Measurements from ENCODE around the gene SPRED1. TPM values are rescaled to one million over a fixed set of nuclear protein-coding genes. Genes with fewer than 3 reads are reported as not detected.

SPRED1 gene
- total RNA-seq, 1 donor from 2014 or later: 9.4 TPM

- H3K9me3 ChIP-seq: no peaks in the 10 kb centered on the region
- peak in 1 of 2 donors; percentile 67 for DNase-seq (ENCODE audit: low spot score in 2 of 2)
- peak overlapping the region; percentile 99 to 100 for H3K27ac ChIP-seq
- H3K27me3 ChIP-seq: no peaks in the 10 kb centered on the region
- TF ChIP-seq CTCF (IDR thresholded peaks at IDR 0.05): no peak
- intact Hi-C loops (cut with DNase I): loop anchor here (5.0 kb wide), 3 partner anchors 68 to 158 kb away; no protein-coding TSS in a partner anchor
- H3K4me1 ChIP-seq: peaks cover 0 to 14% of the 10 kb centered on the region in 2 donors
- H3K36me3 ChIP-seq: no peaks in the 10 kb centered on the region
- peak overlapping the region; percentile 90 to 95 for H3K4me3 ChIP-seq
Measured at GRCh38 chr15:38254051-38254883, 1.6 kb downstream of the SPRED1 start.

DNA sequence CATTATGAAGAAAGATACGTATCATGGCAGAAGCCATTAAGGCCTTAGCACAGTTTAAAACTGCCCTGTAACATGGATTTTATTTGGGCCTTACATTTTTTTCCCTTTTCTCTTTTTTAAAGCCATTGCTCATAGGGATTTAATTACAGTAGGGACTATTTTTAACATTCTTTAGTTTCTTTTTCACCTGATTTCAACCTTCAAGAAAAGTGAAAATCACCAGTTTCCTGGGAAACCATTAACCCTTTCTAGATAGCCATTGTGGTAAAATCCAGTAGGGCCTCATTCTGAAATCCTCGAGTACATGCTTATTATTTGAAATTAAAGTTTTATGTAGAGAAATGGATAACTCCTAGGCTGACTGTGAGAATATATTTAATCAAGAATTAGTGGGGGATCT is 3.1 kb downstream of the SPRED1 start:
- peak overlapping the region; percentile 90 to 95 for H3K4me3 ChIP-seq
- H3K36me3 ChIP-seq: no peaks in the 10 kb centered on the region
- no peaks in the 10 kb centered on the region for H3K9me3 ChIP-seq
- no peak for DNase-seq (ENCODE audit: low spot score in 2 of 2)
- H3K4me1 ChIP-seq: peaks cover 0 to 14% of the 10 kb centered on the region in 2 donors
- H3K27ac ChIP-seq: peak overlapping the region; percentile 29 to 99
- H3K27me3 ChIP-seq: no peaks in the 10 kb centered on the region
- no peak for TF ChIP-seq CTCF (IDR thresholded peaks at IDR 0.05)
- intact Hi-C loops (cut with DNase I): no loop called here

DNA sequence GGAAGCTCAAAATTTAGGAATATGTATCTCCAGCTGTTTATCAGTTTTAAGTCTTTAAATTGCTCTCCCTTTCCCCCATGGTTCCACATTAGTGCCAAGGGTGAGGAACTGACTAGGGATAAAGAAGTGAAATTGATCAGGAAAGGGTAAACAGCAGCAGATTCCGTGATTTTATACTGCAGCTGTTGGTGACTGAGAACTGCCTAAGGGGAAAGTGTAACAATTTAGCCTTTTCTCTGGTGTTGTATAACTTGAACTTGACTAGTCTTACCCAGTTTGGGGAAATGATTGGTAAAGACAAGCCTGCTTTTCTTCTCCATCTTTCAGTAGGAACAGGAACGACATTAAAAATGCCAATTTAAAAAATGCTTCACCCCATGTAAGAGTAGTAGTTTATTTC is 5.0 kb downstream of the SPRED1 start:
- Histone ChIP-seq H3K4me3 (no peak overlapping the region), H3K36me3 (no peaks in the 10 kb centered on the region), H3K9me3 (no peaks in the 10 kb centered on the region), H3K4me1 (peaks cover 0 to 14% of the 10 kb centered on the region in 2 donors), H3K27ac (no peak overlapping the region), H3K27me3 (no peaks in the 10 kb centered on the region)
- no peak for DNase-seq (ENCODE audit: low spot score in 2 of 2)
- intact Hi-C loops (cut with DNase I): no loop called here
- no peak for TF ChIP-seq CTCF (IDR thresholded peaks at IDR 0.05)

GRCh38 chr15:38259134-38259533 is 6.5 kb downstream of the SPRED1 start:
- Histone ChIP-seq H3K9me3 (no peaks in the 10 kb centered on the region), H3K27ac (no peak overlapping the region), H3K36me3 (no peaks in the 10 kb centered on the region), H3K4me3 (no peak overlapping the region), H3K27me3 (no peaks in the 10 kb centered on the region), H3K4me1 (peaks cover 0 to 14% of the 10 kb centered on the region in 2 donors)
- no peak for TF ChIP-seq CTCF (IDR thresholded peaks at IDR 0.05)
- DNase-seq (ENCODE audit: low spot score in 2 of 2): no peak
- intact Hi-C loops (cut with DNase I): no loop called here

DNA sequence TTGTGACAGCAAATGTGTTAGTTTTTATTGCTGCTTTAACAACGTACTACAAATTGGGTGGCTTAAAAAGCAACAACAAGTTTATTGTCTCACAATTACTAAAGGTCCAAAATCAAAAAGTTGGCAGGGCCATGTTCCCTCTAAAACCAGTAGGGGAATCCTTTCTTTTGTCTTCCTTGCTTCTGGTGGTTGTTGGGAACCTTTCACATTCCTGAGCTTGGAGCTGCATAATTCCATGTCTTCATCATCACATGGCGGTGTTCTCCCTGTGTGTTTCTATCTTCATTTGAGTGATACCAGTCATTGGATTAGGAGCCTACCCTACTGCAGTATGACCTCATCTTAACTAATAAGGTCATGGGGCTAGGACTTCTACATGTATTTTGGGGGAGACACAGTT is 7.4 kb downstream of the SPRED1 start:
- DNase-seq (ENCODE audit: low spot score in 2 of 2): no peak
- Histone ChIP-seq H3K4me1 (peaks cover 0 to 17% of the 10 kb centered on the region in 2 donors), H3K9me3 (no peaks in the 10 kb centered on the region), H3K27ac (no peak overlapping the region), H3K27me3 (no peaks in the 10 kb centered on the region), H3K4me3 (no peak overlapping the region), H3K36me3 (no peaks in the 10 kb centered on the region)
- intact Hi-C loops (cut with DNase I): no loop called here
- no peak for TF ChIP-seq CTCF (IDR thresholded peaks at IDR 0.05)
